ENCODE measurements around the gene B3GALNT1.

DNA sequence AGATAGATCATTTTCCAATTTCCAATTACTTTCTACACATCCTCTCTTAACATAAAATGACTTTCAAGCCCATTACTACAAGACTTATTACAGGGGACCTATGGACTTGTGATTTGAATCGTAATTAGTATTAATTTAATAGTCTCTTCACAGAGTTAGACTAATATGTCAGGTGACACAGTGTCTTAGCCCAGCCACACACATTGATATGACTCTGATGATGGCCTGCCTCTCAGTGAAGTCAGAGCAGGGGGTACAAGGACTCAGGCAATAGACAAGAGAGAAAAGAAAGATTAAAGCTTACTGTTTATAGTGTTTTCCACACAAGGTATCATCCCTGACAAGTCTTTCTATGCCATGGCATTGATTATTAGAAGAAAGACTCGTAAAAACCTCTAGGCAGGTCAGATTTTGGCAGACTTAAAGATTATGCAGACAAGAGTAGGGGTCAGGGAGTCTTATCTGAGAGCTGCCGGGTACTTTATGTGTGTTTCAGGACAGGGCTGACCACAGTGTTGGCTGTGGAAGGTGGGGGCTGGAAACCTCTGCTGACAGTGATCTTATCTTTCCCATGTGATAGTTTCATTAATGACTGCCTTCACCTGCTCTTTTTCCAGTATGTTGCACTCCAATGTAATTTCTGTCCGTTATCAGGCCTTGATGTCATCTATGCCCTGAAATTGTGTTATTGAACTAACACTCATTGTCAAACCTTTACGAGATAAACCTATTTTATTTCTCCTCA, 50.1 kb downstream of the B3GALNT1 start:
- TF ChIP-seq POLR2AphosphoS5 (IDR thresholded peaks at IDR 0.05; ENCODE audit: low read depth, low read length): no peak
- TF ChIP-seq TAF1 (IDR thresholded peaks at IDR 0.05; ENCODE audit: borderline replicate concordance, insufficient read depth, low read length): no peak
- no peak for TF ChIP-seq SIN3A (IDR thresholded peaks at IDR 0.05; ENCODE audit: borderline replicate concordance, insufficient read depth, low read length)
